Measurements from ENCODE around the gene RALGAPA2.

Gene RALGAPA2

DNA sequence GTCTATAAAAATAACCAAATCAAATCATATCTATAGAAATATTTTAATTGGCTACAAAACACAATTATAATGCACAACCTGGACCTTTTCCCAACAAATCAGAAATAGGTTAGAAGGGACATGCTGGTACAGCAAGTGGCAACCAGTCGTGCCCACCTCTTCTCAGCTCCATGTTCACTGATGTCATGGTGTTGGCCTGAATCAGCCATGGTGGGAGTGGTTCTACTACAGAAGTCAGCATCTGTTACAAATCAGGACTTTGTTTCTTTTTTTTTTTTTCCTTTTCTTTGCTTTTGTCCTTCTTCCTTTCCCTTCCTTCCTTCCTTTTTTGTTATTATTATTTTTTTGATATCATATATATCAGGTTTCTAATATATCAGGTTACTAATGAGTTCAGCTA lies 91.2 kb downstream of the RALGAPA2 start:
- H3K27me3 ChIP-seq (ENCODE audit: insufficient read depth, low read length): no peaks in the 10 kb centered on the region
- H3K9ac ChIP-seq (ENCODE audit: low read depth, low read length): no peak overlapping the region
- no peak overlapping the region for H3K27ac ChIP-seq (ENCODE audit: low read length)
- H3K9me3 ChIP-seq (ENCODE audit: insufficient read depth, low read depth, low read length): no peaks in the 10 kb centered on the region
- H3K4me1 ChIP-seq (ENCODE audit: insufficient read depth, low read length): no peaks in the 10 kb centered on the region
- peaks cover 6% of the 10 kb centered on the region; the same call in 1 of the 2 replicates for H3K36me3 ChIP-seq (ENCODE audit: insufficient read depth, low read depth, low read length)
- H3K4me3 ChIP-seq (ENCODE audit: low read length): no peak overlapping the region

DNA sequence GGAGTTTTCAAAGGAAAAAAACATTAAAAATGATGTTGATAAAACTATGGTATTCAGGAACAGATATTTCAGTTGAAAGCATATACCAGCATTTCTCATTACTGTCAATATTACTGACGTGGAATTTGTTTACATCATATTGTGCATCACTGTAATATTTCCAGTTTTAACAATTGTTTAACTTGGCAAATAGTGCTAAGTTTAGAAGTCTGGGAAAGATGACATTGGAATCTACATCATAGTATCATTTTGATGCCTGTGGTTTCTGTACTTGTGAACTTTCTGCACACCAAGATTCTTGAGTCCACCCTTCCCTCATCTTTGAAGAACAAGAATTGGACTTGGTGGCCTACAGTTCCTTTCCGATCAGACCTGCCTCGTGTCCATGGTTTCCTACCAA lies 98.1 kb downstream of the RALGAPA2 start:
- 0 out of 2 replicates have a peak, but pooled peaks cover 7% of the 10 kb centered on the region for H3K36me3 ChIP-seq (ENCODE audit: insufficient read depth, low read depth, low read length)
- H3K4me1 ChIP-seq (ENCODE audit: insufficient read depth, low read length): no peaks in the 10 kb centered on the region
- no peak overlapping the region for H3K27ac ChIP-seq (ENCODE audit: low read length)
- H3K9me3 ChIP-seq (ENCODE audit: insufficient read depth, low read depth, low read length): no peaks in the 10 kb centered on the region
- H3K9ac ChIP-seq (ENCODE audit: low read depth, low read length): no peak overlapping the region
- H3K27me3 ChIP-seq (ENCODE audit: insufficient read depth, low read length): no peaks in the 10 kb centered on the region
- H3K4me3 ChIP-seq (ENCODE audit: low read length): no peak overlapping the region

DNA sequence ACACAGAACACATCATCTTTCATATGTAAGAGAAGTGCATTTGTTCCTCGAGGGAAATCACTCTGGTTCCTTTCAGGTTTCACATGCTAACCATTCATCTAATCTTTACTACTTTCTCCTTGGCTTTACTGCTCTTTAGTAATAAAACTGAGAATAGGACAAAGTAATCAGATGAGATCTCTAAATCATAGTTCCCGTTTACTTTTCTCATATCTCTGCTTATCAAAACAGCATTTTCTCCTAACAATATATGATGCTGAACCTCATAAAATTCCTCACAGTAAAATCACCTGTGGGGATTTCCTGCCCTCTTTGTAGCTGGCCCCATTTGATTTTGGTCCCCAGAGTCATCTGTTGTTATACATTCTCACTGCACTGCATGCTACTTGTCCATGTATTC lies 100.2 kb downstream of the RALGAPA2 start:
- no peak overlapping the region for H3K27ac ChIP-seq (ENCODE audit: low read length)
- H3K9me3 ChIP-seq (ENCODE audit: insufficient read depth, low read depth, low read length): no peaks in the 10 kb centered on the region
- H3K4me1 ChIP-seq (ENCODE audit: insufficient read depth, low read length): no peaks in the 10 kb centered on the region
- H3K4me3 ChIP-seq (ENCODE audit: low read length): no peak overlapping the region
- no peak overlapping the region for H3K9ac ChIP-seq (ENCODE audit: low read depth, low read length)
- H3K36me3 ChIP-seq (ENCODE audit: insufficient read depth, low read depth, low read length): 0 out of 2 replicates have a peak, but pooled peaks cover 7% of the 10 kb centered on the region
- no peaks in the 10 kb centered on the region for H3K27me3 ChIP-seq (ENCODE audit: insufficient read depth, low read length)

DNA sequence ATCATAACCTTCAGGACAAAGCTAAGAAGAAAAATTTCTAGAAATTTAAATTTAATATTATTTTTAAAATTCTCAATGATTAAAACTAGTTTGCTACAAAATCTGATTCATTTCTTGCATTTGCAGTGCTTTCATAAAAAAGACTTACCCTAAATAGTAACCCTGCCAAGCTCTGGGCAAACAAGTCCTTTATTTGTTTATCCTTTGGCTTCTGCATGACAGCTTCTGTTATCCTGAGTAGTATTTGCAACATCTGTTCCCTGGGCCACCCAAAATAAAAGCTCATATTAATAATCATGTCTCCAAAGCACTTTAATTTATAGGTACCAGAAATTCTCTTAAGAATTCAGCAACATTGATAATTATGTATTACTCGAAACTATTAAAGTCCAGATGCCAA lies 101.3 kb downstream of the RALGAPA2 start:
- no peaks in the 10 kb centered on the region for H3K9me3 ChIP-seq (ENCODE audit: insufficient read depth, low read depth, low read length)
- no peak overlapping the region for H3K27ac ChIP-seq (ENCODE audit: low read length)
- H3K4me1 ChIP-seq (ENCODE audit: insufficient read depth, low read length): no peaks in the 10 kb centered on the region
- no peaks in the 10 kb centered on the region for H3K27me3 ChIP-seq (ENCODE audit: insufficient read depth, low read length)
- H3K9ac ChIP-seq (ENCODE audit: low read depth, low read length): no peak overlapping the region
- no peak overlapping the region for H3K4me3 ChIP-seq (ENCODE audit: low read length)
- 0 out of 2 replicates have a peak, but pooled peaks cover 7% of the 10 kb centered on the region for H3K36me3 ChIP-seq (ENCODE audit: insufficient read depth, low read depth, low read length)

DNA sequence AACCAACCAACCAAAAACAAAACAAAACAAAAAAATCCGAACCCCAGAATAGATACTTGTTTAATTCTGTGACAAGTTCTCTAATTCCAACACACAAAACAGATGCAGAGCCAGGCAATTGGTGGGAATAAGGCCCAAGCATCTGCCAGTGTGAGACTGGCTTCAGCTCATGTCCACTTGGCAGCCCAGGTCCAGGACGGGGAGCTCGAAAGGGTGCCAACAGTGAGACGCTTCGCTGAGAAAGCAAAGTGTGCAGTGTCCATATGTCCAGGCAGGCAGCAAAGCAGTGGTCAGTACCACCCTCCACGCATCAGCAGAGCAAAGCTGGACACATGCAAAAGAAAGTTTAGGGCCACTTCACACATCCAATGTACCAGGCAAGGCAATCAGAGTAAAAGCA lies 102.9 kb downstream of the RALGAPA2 start:
- Histone ChIP-seq H3K27me3 (ENCODE audit: insufficient read depth, low read length) (no peaks in the 10 kb centered on the region), H3K9me3 (ENCODE audit: insufficient read depth, low read depth, low read length) (no peaks in the 10 kb centered on the region), H3K4me3 (ENCODE audit: low read length) (no peak overlapping the region), H3K4me1 (ENCODE audit: insufficient read depth, low read length) (no peaks in the 10 kb centered on the region), H3K36me3 (ENCODE audit: insufficient read depth, low read depth, low read length) (0 out of 2 replicates have a peak, but pooled peaks cover 3% of the 10 kb centered on the region), H3K9ac (ENCODE audit: low read depth, low read length) (no peak overlapping the region), H3K27ac (ENCODE audit: low read length) (no peak overlapping the region)

DNA sequence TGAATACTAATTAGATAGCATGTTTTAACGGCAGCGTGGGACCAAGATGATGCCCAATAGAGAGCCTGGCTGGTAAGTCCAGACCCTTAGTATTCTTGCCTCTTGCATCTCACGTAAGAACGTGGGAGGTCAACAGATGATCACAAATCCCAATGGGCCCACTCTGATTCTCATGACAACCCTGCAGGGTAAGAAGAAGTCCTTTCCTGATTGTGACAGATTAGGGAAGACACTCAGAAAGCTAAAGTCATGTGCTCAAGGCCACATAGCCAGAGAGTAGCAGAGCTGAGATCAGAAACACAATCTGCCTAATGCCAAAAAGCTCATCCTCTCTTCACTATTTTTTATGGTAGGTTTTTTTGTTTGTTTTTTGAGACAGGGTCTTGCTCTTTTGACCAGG lies 103.8 kb downstream of the RALGAPA2 start:
- Histone ChIP-seq H3K27me3 (ENCODE audit: insufficient read depth, low read length) (no peaks in the 10 kb centered on the region), H3K36me3 (ENCODE audit: insufficient read depth, low read depth, low read length) (no peaks in the 10 kb centered on the region; the same call in 1 of the 2 replicates), H3K4me1 (ENCODE audit: insufficient read depth, low read length) (no peaks in the 10 kb centered on the region), H3K4me3 (ENCODE audit: low read length) (no peak overlapping the region), H3K27ac (ENCODE audit: low read length) (no peak overlapping the region), H3K9me3 (ENCODE audit: insufficient read depth, low read depth, low read length) (no peaks in the 10 kb centered on the region; the same call in 1 of the 2 replicates), H3K9ac (ENCODE audit: low read depth, low read length) (no peak overlapping the region)

DNA sequence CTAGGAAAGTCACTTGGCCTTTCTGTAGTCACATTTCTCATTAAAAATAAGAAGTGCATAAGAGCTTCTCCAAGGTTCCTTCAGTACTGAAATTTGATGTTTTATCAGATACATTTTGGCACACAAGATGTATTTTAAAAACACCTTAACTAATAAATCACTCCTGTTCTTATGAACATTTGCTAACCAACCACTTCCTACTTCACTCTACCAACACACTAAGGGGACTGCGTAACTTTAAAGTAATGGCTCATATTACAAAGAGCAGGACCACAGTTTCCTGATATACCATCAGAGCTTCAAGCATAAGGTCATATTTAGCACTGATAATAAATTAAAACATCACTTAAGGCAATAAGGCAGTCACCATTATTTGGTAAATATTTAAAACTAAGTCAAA lies 104.4 kb downstream of the RALGAPA2 start:
- no peaks in the 10 kb centered on the region for H3K4me1 ChIP-seq (ENCODE audit: insufficient read depth, low read length)
- no peaks in the 10 kb centered on the region for H3K27me3 ChIP-seq (ENCODE audit: insufficient read depth, low read length)
- H3K4me3 ChIP-seq (ENCODE audit: low read length): no peak overlapping the region
- no peaks in the 10 kb centered on the region; the same call in 1 of the 2 replicates for H3K9me3 ChIP-seq (ENCODE audit: insufficient read depth, low read depth, low read length)
- H3K27ac ChIP-seq (ENCODE audit: low read length): no peak overlapping the region
- H3K36me3 ChIP-seq (ENCODE audit: insufficient read depth, low read depth, low read length): no peaks in the 10 kb centered on the region; the same call in 1 of the 2 replicates
- H3K9ac ChIP-seq (ENCODE audit: low read depth, low read length): no peak overlapping the region

DNA sequence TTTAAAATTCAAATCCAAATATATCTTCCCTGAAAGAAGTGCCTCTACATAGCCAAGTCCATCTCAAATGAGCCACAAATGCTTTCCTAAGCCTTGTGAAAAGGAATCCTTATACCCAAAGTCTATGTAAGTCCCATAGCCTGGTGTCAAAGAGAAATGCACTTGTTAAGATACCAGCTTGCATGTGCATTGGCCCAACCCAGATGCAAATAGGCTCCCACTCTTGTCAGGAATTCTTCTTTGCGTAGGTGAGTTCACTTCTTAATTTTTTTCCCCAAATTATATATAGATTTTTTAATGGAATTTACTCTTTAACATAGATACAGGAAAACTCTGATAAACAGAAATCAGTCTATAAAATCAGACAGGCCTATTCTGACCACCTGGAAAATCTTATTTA lies 105.6 kb downstream of the RALGAPA2 start:
- Histone ChIP-seq H3K4me3 (ENCODE audit: low read length) (no peak overlapping the region), H3K9ac (ENCODE audit: low read depth, low read length) (no peak overlapping the region), H3K4me1 (ENCODE audit: insufficient read depth, low read length) (no peaks in the 10 kb centered on the region), H3K27me3 (ENCODE audit: insufficient read depth, low read length) (no peaks in the 10 kb centered on the region), H3K36me3 (ENCODE audit: insufficient read depth, low read depth, low read length) (no peaks in the 10 kb centered on the region; the same call in 1 of the 2 replicates), H3K9me3 (ENCODE audit: insufficient read depth, low read depth, low read length) (no peaks in the 10 kb centered on the region; the same call in 1 of the 2 replicates), H3K27ac (ENCODE audit: low read length) (no peak overlapping the region)

DNA sequence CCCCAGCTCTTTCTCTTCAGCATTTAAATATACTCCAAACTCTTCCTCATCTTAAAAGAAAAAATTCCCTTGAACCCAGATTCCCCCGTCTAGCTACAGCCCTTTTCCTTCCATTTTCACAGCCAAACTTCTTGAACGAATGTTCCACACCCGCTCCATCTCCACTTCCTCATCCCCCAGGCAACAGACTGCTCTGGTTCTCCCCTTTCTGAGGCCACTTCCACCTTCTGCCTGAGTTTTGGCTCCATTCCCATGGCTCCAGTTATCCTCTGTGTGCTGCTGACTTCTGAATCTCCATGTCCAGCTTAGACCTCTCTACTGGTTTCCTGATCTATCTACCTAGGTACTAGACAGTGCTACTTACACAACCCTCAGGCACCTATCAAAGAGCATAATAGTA lies 106.4 kb downstream of the RALGAPA2 start:
- no peak overlapping the region for H3K9ac ChIP-seq (ENCODE audit: low read depth, low read length)
- no peaks in the 10 kb centered on the region; the same call in 1 of the 2 replicates for H3K36me3 ChIP-seq (ENCODE audit: insufficient read depth, low read depth, low read length)
- H3K9me3 ChIP-seq (ENCODE audit: insufficient read depth, low read depth, low read length): no peaks in the 10 kb centered on the region; the same call in 1 of the 2 replicates
- H3K27me3 ChIP-seq (ENCODE audit: insufficient read depth, low read length): no peaks in the 10 kb centered on the region
- no peak overlapping the region for H3K27ac ChIP-seq (ENCODE audit: low read length)
- no peaks in the 10 kb centered on the region for H3K4me1 ChIP-seq (ENCODE audit: insufficient read depth, low read length)
- H3K4me3 ChIP-seq (ENCODE audit: low read length): no peak overlapping the region

DNA sequence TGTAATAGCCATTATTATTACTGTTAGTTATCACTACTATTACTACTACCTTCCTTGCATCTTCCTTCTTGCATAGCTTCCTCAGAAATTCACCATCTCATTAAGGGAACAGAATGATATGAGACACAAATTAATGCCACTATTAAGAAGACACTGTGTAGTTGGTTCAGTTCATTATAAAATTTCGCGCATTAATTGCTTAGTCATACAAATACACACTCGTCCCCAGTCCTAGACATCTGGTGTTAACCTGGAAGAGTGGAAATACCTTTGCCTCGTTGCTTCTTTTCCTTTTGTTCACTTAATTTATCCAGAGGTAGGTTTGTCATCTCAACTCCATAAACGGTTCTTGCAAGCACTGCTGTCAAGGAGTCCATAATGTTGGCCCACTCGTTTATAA lies 107.5 kb downstream of the RALGAPA2 start:
- no peaks in the 10 kb centered on the region; the same call in 1 of the 2 replicates for H3K36me3 ChIP-seq (ENCODE audit: insufficient read depth, low read depth, low read length)
- H3K4me1 ChIP-seq (ENCODE audit: insufficient read depth, low read length): peaks cover 3% of the 10 kb centered on the region; the same call in 1 of the 2 replicates
- H3K9ac ChIP-seq (ENCODE audit: low read depth, low read length): no peak overlapping the region
- no peaks in the 10 kb centered on the region for H3K27me3 ChIP-seq (ENCODE audit: insufficient read depth, low read length)
- no peak overlapping the region for H3K27ac ChIP-seq (ENCODE audit: low read length)
- no peaks in the 10 kb centered on the region; the same call in 1 of the 2 replicates for H3K9me3 ChIP-seq (ENCODE audit: insufficient read depth, low read depth, low read length)
- H3K4me3 ChIP-seq (ENCODE audit: low read length): no peak overlapping the region

DNA sequence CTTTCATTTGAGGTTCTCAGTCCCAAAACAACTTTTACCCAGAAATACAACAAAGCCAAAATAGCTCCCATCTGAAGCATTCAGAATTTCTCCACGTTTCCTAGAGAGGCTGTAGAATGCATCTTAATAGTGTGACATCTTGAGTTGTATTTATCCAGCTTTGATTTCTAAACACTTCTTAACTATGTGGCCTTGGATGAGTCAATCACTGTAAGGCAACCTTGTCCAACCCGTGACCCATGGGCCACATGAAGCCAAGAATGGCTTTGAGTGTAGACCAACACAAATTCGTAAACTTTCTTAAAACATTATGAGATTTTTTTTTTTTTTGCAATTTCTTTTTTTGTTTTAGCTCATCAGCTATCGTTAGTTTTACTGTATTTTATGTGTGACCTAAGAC lies 108.1 kb downstream of the RALGAPA2 start:
- H3K36me3 ChIP-seq (ENCODE audit: insufficient read depth, low read depth, low read length): no peaks in the 10 kb centered on the region; the same call in 1 of the 2 replicates
- no peak overlapping the region for H3K27ac ChIP-seq (ENCODE audit: low read length)
- no peak overlapping the region for H3K4me3 ChIP-seq (ENCODE audit: low read length)
- peaks cover 3% of the 10 kb centered on the region; the same call in 1 of the 2 replicates for H3K4me1 ChIP-seq (ENCODE audit: insufficient read depth, low read length)
- H3K9ac ChIP-seq (ENCODE audit: low read depth, low read length): no peak overlapping the region
- H3K27me3 ChIP-seq (ENCODE audit: insufficient read depth, low read length): no peaks in the 10 kb centered on the region
- H3K9me3 ChIP-seq (ENCODE audit: insufficient read depth, low read depth, low read length): no peaks in the 10 kb centered on the region; the same call in 1 of the 2 replicates

DNA sequence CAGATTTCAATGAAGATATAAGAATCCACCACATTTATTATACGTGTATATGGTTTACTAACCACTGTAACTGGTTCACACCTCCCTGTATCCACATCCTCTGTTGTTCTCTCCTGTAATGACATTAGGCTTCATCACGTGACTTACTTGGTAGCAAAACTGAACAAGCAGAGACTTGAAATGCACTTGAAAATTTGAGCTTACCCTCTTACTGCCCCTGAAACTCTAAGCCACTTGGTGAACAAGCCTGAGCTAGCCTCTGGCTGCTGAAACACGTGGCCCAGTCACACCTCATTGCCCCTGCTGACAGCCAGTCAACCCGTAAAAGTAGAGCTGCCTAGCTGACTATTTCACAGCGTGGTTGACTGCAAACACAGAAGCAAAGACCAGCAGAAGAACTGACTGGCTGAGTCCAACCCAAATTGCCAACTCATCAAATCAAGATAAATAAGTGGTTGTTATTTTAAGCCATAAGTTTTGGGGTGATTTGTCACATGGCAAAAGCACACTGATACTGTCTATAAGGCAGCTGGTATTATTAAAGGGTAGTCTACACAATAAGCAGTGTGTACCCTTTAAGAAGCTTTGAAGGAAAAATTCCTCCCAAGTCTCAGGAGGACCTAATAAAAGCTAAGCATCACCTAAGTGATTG lies 109.0 kb downstream of the RALGAPA2 start:
- Histone ChIP-seq H3K4me1 (ENCODE audit: insufficient read depth, low read length) (peaks cover 3% of the 10 kb centered on the region; the same call in 1 of the 2 replicates), H3K4me3 (ENCODE audit: low read length) (no peak overlapping the region), H3K27ac (ENCODE audit: low read length) (no peak overlapping the region), H3K27me3 (ENCODE audit: insufficient read depth, low read length) (no peaks in the 10 kb centered on the region), H3K9me3 (ENCODE audit: insufficient read depth, low read depth, low read length) (no peaks in the 10 kb centered on the region; the same call in 1 of the 2 replicates), H3K9ac (ENCODE audit: low read depth, low read length) (no peak overlapping the region), H3K36me3 (ENCODE audit: insufficient read depth, low read depth, low read length) (no peaks in the 10 kb centered on the region; the same call in 1 of the 2 replicates)
